Heart left ventricle (tissue), 13 donors: ENCODE data around the gene WASF3.

Experiments used
- POLR2A ChIP-seq, 2 donors: fragments of 450-650 bp; IDR thresholded peaks; one replicate each; pipeline ENCODE4 v1.6.1; 2017; ENCODE audit warnings: antibody characterized with exemption in 2 of 2, mild to moderate bottlenecking in 2 of 2, moderate library complexity in 2 of 2
- TF ChIP-seq, protein P1 (sequence below), 12 donors: fragments of 200-600 bp; sonication (generic) in 4 of 12; IDR thresholded peaks; one replicate each; pipeline versions ENCODE4 v1.5.0 to v1.8.0; 2018 to 2022; ENCODE audit warnings: antibody characterized with exemption in 12 of 12, mild to moderate bottlenecking in 5 of 12
- donor health status: ischemic (EF 13 %, LVEDD 7.1; RV severe dilation, severe dysfunction).
- donor health status: DM: no; HTN: yes; CAD: no.
- donor health status: DM: no; HTN: no; CAD: no.
- donor health status: ischemic (EF 25% LVEDD 6.9; RV normal size, moderate dysfunction).
- donor health status: ischemic (EF 25% LVEDD 5.7; RV mildly dilated, moderate dysfunction).
- donor health status: ischemic (EF 35%, LVEDD 5.7; RV mildly dilated, moderate dysfunction).
- donor health status: nonischemic (EF 11% LVEDD 7.7; RV severe dilation, severe dysfunction).
- donor health status: DM: yes; HTN: yes; CAD: no.
- donor health status: PGD.
- donor health status: ischemic (EF 29% LVEDD 5.4; RV normal size, mild dysfunction).
- donor health status: nonischemic (EF 23%, LVEDD 6.1; RV moderate dilation, normal function).

DNA sequence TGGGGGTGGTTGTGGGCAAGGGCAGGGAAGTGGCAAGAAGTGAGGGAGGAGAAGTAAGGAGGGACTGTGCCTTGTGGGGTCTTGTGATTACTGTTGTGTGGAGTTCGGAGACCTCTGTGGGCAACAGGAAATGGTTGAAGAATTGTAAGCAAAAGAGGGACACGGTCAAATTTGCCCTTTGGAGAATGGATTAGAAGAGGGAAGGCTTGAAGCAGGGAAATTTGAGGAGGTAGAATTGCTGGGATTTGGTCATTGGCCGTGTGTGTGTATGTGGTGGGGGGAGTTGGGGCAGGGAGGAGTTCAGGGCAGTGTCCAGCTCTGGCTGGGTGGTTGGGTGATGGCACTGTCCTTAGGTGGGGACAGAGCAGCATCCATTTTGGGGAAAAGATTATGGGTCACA is 3.6 kb downstream of the WASF3 start:
- TF ChIP-seq, protein P1, sequence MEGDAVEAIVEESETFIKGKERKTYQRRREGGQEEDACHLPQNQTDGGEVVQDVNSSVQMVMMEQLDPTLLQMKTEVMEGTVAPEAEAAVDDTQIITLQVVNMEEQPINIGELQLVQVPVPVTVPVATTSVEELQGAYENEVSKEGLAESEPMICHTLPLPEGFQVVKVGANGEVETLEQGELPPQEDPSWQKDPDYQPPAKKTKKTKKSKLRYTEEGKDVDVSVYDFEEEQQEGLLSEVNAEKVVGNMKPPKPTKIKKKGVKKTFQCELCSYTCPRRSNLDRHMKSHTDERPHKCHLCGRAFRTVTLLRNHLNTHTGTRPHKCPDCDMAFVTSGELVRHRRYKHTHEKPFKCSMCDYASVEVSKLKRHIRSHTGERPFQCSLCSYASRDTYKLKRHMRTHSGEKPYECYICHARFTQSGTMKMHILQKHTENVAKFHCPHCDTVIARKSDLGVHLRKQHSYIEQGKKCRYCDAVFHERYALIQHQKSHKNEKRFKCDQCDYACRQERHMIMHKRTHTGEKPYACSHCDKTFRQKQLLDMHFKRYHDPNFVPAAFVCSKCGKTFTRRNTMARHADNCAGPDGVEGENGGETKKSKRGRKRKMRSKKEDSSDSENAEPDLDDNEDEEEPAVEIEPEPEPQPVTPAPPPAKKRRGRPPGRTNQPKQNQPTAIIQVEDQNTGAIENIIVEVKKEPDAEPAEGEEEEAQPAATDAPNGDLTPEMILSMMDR (IDR thresholded peaks at IDR 0.05), result no peak
- no peak for TF ChIP-seq POLR2A (IDR thresholded peaks at IDR 0.05)
